ENCODE data around the gene RAB34.
A peak's percentile ranks its signal among the peaks of the same experiment; 100 is the strongest.
"Not testable (repeated sequence)": the region's sequence is repeated elsewhere in the genome, so short reads cannot be mapped to it uniquely, and the experiment has no call there.

The RAB34 gene

DNA sequence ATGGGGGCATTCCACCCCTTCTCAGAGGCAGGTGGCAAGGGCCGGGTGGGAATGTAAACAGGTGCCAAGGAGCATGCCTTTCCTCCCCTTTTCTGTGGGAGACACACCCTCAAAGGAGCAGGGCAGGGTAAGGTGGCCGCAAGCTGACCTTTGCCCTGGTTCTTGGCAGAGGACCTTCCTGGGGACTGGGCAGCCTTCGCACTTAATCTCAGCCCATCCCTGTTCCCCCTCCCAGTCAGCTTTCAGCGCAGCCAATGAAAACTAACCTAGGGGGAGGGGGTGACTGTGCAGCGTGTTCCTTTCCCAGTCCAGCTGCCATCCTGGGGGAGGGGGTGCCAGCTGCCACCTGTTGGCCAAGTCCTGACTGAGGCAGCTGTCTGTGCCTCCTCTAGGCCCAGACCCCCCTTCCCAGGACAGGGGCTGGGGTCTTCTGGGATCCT lies 29.0 kb upstream of the RAB34 start:
- no peak for DNase-seq (ENCODE audit: low read depth)

DNA sequence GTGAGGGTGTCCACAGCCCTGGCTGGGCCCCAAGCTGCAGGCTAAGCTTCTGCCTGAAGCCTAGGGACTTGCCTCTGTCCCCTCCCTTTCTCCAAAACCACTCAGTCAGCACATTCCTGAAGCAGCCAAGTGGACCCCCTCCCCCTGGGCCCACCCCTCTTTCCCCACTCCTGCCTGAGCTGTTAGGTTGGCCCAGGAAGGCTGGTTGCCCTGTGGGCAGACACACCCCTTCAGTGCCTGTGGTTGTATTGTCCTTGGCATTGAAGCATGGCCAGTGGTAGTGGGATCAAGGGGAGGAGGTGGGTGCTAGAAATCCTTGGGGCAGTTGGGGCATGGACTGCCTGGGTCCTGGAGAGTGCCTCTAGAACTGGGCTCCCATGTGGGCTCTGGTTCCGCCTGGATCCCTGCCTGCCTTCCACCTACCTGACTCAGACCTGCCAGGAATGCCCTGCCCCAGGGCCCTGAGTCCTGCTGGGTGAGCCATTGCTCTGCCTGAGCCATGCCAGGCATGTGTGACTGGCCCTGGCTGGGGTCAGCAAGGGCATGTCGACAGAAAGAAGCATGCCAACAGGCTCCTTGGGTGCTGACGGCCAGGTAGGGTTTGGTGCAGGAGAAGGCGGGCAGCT lies 28.2 kb upstream of the RAB34 start:
- DNase-seq (ENCODE audit: low read depth) = no peak

DNA sequence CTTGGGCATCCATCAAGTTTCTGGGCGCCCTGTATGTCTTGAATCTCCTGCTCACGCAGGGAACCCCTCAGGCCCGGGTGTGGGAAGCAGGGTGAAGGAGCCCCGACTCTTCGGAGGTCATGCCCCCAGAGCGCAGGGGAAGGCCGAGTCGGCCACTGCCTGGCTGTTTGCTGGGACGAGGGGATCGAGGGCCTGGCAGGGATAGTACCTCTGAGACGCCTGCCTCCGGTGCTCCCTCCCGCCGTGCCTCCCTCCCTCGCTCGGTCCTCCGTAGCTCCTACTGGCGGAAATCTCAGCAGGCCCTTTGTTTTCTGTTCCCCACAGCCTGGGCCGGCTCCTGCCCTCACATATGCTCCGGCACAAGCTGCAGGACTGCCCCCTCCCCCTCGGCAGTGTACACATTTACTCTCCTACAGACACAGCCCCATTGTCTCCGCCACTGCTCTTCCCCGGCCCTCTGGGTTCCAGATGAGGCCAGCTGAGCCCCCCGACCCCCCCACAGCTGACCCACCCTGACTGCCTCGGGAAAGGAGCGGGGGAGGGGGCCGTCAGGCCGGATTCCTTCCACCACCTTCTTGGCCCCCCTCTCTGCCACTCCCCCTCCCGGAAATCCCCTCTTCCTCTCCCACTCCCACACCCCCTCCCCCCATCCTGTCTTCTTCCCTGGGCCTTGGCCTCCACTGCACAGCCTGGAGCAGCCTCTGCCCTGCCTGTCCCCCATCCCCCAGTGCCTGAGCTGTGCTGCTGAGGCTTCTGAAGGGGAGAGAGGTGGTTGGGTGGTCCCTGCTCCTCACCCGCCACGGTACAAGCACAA lies 27.5 kb upstream of the RAB34 start:
- no peak for DNase-seq (ENCODE audit: low read depth)

DNA sequence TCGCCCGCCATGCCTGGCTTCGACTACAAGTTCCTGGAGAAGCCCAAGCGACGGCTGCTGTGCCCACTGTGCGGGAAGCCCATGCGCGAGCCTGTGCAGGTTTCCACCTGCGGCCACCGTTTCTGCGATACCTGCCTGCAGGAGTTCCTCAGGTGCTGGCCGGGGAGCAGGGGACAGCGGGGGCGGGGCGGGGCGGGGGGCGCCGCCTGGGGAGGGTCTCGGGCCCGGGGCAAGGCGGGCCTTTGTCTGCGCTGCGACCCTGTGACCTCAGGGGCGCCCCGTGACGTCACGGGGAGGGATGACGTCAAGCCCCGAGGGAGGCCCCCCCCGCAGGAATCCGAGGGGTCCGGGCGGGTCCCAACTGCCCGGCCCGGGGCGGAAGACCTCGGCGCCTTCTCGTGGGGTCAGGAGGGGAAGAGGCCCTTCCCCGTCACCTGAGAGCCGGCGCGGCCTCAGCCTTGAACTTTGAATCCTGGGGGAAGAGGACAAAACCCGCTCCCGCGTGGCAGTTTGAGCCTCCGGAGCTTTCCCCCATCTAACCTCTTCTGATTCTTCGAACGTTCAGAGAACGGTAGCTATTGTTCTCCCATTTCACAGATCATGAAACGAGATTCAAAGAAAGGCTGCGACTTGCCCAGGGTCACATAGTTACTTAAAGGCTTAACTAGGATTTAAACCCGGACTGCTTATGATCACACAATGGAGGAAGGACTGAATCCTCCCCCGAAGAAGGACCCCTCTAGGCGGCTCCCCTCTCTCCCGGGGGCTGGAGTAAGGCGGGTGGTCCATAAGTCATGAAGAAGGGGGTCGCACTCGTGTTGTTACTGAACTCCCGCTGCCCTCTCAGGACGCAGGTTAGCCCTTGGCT lies 26.7 kb upstream of the RAB34 start:
- peak; percentile 52 for DNase-seq (ENCODE audit: low read depth)

DNA sequence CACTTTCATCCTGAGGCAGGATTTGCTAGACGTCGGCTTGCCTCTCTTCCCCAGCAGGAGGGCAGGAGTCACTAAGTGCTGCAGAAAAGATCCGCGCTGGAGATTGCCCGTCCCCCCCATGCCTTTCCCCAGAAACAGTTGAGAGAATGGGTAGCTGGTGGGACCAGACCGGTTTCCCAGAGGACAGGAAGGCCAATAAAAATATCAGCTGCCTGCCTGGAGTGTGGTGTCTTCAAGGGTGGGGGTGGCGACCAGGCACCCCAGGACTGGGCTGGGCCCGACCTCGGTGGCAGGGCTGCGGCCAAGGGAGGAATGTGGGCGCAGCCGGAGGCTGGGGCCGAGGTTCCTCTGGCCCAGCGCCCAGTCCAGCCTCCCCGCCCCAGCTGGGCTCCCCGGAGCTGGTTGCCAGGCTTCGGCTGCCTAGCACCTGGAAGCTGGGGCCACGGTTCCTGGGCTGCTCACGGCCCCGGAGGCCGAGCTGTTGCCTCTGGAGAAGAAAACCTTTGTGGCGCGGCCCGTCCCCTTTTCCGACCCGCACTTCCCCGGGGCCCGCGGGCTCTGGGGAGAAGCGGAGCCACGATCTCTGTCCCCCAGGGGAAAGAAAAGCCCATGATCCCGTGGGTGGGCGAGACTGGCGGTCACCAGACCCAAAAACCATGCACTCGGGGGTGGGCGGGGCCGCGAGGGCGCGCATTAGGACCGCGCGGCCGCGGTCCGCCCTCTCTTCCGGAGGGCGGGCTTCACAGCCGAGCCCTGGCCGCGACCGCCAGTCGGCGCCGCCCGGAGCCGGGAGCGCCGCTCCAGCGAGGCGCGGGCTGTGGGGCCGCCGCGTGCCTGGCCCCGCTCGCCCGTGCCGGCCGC lies 25.8 kb upstream of the RAB34 start, which contains the start of gene TRAF4:
TRAF4 (plus strand) TSS at position 769 of the 861 bp plus-strand sequence. CDS start 102 bp downstream, outside the sequence.
- peak; percentile 69 for DNase-seq (ENCODE audit: low read depth)

DNA sequence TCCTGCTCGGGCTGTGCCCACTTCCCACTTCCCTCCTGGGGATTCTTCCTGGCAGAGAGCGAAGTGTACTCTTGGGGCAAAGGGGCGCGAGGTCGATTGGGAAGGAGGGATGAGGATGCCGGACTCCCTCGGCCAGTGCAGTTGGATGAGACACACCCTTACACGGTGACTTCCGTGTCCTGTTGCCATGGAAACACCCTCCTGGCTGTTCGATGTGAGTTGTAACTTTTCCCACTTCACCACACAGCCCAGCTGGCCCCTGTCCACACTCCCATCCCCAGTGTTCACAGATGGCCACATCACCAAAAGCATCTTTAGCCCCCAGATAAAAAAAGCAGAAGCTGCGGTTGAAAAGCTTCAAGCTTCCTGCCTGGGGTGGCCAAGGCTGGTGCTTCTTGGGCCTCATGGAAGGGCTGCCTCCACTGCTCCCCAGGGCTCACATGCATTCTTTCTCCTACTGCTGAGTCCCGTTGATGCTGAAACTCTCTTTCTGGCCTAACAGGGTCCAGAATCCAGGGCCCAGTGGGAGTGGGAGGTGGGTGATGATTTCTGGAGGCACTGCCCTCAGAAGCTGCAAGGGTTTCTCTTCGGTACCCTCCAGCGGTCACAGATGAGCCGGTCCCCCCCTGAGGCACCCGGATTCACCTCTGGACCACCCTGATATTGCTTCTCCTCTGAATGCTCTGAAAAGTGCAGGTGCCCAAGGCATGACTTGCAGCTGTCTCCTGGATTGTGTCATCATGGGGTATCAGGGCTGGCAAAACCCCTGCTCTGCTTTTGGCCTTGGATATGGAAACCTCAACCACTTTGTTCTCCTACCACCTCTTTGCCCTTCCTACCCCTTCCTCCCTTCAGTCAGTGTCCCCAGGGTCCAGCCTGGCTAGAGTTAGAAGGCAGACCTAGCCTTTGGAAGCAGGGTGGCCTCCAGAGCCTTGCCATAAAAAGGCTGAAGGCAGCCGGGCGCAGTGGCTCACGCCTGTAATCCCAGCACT lies 24.0 kb upstream of the RAB34 start:
- no peak for DNase-seq (ENCODE audit: low read depth)

DNA sequence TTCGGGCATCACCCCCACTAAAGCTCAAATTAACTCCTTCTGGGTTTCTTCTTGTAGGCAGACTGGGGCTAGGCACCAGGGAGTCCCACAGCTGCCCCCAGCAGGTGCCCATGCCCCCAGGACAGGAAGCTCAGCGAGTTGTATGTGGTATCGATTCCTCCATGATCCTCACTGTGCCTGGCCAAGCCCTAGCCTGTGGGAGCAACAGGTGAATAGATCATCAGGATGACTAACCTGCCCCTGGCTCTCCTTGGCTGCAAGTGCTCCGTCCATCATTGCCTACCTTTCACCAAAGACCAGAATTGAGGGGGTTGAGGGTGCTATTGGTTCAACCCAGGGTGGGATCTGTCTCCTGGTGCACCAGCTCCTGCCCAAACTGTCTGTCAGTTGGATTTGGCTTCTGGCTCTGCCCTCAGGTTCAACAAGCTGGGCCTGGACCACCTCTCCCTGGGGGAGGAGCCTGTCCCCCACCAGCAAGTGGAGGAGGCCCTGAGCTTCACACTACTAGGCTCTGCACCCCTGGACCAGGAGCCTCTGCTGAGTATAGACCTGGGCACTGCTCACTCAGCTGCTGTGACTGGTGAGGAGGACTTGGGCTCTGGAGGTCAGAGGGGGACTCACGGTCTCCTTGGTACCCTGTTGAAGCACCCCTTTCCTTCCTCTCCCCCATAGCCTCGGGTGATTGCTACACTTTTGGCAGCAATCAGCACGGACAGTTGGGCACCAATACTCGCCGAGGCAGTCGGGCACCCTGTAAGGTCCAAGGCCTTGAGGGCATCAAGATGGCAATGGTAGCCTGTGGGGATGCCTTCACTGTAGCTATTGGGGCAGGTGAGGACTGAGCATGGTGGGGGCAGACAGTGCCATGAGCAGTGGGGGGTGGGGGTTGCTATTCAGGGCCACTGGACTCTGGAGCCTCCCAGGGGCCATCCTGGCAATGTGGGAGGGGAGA lies 23.0 kb upstream of the RAB34 start:
- no peak for DNase-seq (ENCODE audit: low read depth)

DNA sequence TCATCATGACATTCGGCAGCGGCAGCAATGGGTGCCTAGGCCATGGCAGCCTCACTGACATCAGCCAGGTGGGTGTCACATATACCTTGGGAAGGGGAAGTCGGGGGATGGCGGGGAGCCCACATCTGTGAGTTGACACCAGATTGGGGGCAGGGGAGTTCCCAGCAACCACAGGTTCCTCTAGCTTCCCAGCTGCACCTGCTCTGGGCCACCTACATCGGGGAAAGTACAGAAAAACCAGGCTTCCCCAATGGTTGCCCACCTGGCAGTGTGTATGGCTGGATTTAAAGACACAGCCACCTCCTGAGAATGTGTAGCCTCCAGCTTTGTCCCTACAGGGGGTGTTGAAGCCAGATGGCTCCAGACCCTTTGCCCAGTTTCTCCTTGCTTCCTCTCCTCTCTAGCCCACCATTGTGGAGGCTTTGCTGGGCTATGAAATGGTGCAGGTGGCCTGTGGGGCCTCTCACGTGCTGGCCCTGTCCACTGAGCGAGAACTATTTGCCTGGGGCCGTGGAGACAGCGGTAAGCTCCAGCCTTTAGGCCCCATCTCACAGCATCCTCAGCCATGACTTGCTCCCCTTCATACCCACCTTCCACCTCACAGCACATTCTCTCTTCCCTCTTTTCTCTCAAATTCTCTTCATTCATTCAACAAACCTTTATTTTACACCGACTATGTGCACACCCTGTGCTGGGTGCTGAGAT lies 21.2 kb upstream of the RAB34 start:
- peak; percentile 16 for DNase-seq (ENCODE audit: low read depth)

DNA sequence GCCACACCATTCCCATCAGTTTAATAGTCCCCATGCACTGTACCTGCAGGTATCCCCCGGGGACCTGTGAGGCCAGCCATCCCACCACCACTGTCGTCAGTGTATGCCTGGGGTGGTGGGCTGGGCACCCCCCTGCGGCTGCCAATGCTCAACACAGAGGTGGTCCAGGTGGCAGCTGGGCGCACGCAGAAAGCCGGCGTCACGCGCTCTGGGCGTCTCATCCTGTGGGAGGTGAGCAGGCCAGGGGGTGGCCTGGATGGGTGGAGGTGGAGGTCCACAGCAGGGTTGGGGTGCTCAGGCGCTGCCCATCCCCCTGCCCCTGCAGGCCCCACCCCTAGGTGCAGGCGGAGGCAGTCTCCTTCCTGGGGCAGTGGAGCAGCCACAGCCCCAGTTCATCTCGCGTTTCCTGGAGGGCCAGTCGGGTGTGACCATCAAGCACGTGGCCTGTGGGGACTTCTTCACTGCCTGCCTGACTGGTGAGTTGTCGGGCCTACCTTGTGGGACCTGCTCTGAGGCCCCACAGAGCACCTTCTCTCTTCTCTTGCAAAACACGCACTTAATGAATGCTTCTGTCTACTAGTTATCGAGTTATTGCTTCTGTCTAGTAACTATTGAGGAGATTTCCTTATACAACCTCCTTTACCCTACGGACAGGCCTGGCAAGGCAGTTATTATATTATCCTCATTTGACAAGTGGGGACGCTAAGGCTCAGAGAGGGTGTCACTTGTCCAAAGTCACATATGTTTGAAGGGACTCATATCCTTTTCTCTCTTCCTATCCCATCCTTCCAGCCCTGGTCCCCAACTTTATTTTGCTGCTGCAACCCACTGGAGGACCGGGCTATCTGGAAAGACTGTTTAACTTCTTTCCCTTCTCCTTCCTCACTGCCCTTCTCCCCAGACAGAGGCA lies 20.4 kb upstream of the RAB34 start:
- no peak for DNase-seq (ENCODE audit: low read depth)

DNA sequence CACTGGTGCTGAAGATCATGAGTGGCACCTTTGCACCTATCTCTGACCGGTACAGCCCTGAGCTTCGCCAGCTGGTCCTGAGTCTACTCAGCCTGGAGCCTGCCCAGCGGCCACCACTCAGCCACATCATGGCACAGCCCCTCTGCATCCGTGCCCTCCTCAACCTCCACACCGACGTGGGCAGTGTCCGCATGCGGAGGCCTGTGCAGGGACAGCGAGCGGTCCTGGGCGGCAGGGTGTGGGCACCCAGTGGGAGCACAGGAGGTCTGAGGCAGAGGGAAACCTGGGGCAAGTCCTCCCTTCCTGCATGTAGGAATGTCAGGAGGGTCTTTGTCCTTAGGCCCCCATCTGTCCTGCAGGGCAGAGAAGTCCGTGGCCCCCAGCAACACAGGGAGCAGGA lies 19.6 kb upstream of the RAB34 start:
- no peak for DNase-seq (ENCODE audit: low read depth)

DNA sequence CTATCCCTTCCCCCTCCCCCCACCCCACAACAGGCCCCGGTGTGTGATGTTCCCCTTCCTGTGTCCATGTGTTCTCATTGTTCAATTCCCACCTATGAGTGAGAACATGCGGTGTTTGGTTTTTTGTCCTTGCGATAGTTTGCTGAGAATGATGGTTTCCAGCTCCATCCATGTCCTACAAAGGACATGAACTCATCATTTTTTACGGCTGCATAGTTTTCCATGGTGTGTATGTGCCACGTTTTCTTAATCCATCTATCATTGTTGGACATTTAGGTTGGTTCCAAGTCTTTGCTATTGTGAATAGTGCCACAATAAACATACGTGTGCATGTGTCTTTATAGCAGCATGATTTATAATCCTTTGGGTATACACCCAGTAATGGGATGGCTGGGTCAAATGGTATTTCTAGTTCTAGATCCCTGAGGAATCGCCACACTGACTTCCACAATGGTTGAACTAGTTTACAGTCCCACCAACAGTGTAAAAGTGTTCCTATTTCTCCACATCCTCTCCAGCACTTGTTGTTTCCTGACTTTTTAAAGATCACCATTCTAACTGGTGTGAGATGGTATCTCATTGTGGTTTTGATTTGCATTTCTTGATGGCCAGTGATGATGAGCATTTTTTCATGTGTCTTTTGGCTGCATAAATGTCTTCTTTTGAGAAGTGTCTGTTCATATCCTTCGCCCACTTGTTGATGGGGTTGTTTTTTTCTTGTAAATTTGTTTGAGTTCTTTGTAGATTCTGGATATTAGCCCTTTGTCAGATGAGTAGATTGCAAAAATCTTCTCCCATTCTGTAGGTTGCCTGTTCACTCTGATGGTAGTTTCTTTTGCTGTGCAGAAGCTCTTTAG lies 18.5 kb upstream of the RAB34 start:
- DNase-seq (ENCODE audit: low read depth) = not testable (repeated sequence)

DNA sequence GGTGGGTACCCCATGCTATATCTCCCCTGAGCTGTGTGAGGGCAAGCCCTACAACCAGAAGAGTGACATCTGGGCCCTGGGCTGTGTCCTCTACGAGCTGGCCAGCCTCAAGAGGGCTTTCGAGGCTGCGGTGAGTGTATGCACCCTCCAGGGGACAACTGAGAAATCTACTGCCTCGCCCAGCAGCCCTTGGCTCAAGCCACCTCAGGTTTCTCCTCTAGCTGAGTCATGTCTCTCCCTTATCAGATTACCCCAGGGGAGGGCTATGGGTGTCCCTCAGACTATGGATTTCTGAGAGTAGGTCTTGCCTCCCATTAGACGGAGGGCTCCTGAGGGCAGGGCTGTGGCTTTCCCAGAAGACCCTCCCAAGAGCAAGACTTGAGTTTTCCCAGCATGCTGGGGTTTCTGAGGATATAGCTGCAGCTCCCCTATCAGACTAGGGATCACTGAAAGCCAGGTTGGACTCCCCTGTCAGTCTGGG lies 17.6 kb upstream of the RAB34 start:
- DNase-seq (ENCODE audit: low read depth) = no peak

DNA sequence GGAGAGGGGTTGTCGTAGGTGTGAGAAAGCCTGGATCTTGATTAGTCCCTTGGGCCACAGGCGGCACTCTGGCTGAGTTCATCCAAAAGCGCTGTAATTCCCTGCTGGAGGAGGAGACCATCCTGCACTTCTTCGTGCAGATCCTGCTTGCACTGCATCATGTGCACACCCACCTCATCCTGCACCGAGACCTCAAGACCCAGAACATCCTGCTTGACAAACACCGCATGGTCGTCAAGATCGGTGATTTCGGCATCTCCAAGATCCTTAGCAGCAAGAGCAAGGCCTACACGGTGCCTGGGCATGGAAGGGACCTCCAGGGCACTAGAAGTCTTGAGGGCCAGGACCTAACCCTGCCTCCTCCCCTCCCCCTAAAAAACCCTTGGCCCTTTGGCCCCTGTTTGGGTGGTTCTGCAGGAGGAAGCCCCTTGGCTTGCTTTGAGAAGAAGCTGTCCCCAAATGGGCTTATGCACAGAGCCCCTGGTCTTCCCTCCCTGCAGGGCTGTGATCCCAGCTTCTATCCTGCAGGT lies 17.1 kb upstream of the RAB34 start:
- no peak for DNase-seq (ENCODE audit: low read depth)

DNA sequence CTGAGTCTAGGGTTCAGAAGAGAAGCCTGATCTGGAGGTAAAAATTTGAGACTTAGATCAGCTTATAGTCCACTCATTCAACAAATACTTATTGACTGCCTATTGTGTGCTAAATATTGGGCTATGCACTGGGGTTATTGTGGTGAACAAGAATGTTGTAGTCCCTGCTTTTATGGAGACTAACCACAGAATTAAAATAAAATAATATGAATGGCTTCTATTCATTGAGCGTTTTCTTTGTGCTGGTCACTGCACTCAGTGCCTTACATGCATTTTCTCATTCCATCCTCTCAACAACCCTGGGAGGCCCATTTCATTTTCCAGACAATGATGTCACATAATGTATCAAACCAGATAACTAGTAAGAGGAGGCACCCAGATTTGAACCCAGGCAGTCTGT lies 15.7 kb upstream of the RAB34 start:
- DNase-seq (ENCODE audit: low read depth) = no peak

DNA sequence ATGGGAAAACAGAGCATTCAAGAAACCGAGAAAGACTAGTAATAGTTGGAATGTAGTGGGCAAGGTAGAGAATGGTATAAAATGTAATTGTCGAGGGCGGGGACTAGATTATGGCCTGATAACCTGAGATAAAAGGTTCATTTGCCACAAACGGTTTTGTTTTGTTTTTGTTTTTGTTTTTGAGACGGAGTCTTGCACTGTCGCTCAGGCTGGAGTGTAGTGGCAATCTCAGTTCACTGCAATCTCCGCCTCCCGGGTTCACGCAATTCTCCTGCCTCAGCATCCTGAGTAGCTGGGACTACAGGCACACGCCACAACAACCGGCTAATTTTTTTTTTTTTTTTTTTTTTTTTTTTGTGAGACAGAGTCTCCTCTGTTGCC lies 12.3 kb upstream of the RAB34 start:
- no peak for DNase-seq (ENCODE audit: low read depth)

All from activated T-cell treated with anti-CD3 and anti-CD28 coated beads for 1 hour (primary cell).